OCI-M2 (cell line): Measurements from ENCODE around the gene ITGA2B.
A peak's percentile ranks its signal among the peaks of the same experiment; 100 is the strongest.
"Not testable (repeated sequence)": the region's sequence is repeated elsewhere in the genome, so short reads cannot be mapped to it uniquely, and the experiment has no call there.

Source experiments
- DNase-seq: peaks from one replicate; lab custom pipeline; 2025; ENCODE audit not compliant: unreplicated experiment; lab: John Stamatoyannopoulos, UW

The ITGA2B gene

DNA sequence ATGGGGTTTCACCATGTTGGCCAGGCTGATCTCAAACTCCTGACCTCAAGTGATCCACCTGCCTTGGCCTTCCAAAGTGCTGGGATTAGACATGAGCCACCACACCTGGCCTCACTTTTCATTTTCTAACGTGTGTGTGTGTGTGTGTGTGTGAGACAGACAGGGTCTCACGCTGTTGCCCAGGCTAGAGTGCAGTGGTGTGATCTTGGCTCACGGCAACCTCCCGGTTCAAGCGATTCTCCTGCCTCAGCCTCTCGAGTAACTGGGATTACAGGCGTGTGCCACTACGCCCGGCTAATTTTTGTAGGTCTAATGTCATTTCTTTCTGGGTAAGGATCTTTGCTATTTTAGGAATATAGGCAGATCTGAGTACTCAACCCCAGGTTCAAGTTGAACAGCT, 4.7 kb upstream of the ITGA2B start:
- DNase-seq, result not testable (repeated sequence)

- no peak for DNase-seq
These were observed 911 bp upstream of the ITGA2B start for GRCh38 chr17:44390250-44390870.

GRCh38 chr17:44389723-44390202, 314 bp upstream of the ITGA2B start:
- peak; percentile 85 for DNase-seq

GRCh38 chr17:44387804-44388203, 1.6 kb downstream of the ITGA2B start:
- DNase-seq, result no peak

DNA sequence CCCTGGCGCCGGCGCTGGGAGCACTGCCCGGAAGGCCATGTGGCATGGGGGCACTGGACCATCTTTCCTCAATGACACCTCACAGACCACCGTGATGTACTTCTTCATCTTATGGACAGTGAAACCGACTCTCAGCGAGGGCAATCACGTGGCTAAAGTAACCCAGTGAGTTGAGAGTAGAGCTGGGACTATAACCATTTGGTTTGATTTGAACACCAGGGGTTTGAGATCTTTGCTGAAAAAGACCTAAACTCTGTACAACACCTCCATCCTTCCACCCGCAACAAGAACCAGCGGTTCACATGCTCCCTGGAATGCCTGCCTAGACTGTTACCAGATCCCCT, 3.3 kb downstream of the ITGA2B start:
- no peak for DNase-seq

GRCh38 chr17:44385287-44386181, 3.9 kb downstream of the ITGA2B start:
- no peak for DNase-seq

GRCh38 chr17:44384823-44385286, 4.6 kb downstream of the ITGA2B start:
- no peak for DNase-seq

GRCh38 chr17:44384281-44384822, 5.1 kb downstream of the ITGA2B start:
- DNase-seq, result no peak

- no peak for DNase-seq
These were observed 5.6 kb downstream of the ITGA2B start for GRCh38 chr17:44383861-44384260.

DNA sequence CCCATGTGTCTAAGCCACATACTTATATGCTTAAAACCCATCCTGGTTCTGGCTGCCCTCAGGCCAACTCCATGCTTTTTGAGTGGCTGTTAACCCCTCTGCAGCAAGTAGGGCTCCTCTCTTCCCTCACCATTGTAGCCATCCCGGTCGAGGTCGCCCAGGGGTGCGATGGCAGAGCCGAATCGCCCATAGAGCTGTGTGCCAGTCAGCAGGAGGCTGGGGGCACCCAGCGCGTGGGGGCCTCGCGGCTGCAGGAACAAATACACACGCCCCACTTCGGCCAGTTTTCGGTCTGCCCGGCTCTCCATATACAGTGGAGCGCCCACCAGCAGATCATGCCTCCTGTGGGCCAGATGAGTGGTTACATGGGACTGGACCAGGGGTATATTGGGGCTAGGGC, 6.1 kb downstream of the ITGA2B start:
- no peak for DNase-seq

DNA sequence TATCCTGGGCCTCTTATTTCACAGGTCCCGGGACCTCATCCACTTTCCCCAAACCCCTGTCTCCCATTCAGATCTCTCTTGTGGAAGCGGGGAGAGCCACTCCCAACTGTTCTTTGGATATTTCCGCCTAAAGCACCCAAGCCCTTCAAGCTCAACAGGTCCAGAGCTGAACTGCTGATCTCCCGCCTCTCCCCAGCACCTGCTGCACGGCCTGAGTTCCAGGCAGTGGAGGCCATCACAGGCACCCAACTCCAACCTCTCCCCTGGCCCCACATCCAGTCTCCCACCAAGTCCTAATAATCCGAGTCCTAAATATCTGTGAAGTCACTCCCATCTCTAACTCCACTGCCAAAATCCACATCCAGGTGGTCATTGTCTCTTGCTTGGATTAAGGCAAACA, 6.5 kb downstream of the ITGA2B start:
- DNase-seq, result no peak

DNA sequence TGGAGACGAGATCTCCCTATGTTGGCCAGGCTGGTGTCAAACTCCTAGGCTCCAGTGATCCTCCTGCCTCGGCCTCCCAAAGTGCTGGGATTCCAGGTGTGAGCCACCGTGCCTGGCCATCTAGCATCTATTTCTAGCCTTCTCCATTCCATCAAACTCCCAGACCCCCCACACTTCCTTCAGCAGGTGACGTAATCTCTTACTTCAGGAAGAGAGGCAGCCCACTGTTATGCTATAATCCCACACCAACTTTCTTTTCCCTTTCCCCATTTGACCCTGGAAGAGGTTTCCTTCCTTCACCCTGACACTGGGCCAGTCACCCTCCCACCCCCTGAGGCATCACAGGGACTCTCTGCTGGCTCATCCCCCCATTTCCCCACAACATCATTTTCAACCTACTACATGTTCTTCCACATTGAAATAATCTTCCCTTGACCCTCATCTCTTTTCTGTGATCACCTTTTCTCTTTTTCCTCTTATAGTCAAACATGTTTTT, 7.6 kb downstream of the ITGA2B start:
- no peak for DNase-seq

DNA sequence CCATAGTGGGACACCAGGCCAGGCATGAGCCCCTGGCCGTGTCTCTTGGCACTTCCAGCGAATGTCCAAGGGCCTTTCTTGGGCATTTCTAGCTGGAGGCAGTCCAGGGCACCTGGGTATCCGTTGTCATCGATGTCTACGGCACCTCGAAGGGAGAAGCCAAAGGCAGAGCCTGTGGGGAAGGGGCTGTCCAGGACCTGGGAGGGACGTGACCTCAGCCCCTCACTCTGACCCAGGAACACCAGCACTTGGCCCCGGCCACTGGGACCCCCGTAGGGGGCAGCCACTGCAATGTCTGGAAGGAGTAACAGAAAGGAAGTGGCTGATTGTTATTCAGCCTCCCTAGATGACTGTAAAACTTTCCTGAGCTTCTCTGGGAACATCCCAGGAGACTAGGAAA, 8.7 kb downstream of the ITGA2B start:
- no peak for DNase-seq

- no peak for DNase-seq
These were observed 9.6 kb downstream of the ITGA2B start for GRCh38 chr17:44379887-44380286.

DNA sequence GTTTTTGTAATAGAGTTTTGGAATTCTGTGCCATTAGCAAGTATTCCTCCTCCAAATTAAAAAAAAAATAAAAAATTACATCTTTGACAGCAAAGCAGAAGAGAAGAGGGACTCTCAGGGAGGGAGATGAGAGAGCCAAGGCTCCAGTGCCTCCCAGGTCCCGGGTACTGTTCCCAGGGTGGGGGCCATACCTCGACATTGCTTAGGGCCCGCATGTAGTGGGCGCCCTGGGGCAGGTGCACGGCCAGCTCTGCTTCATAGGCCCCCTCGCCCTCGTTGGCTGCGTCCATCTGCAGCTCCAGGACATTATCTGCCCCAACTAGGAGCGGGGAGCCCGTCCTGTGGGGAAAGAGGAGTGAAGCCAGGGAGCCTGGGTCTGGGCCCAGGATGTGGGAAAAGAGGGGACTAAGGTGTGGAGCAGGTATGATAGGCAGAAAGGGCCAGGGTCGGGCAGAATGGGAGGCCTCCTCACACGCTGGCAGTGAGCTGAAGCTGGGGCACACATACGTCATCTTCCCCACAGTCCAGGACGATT, 11.2 kb downstream of the ITGA2B start:
- DNase-seq, result no peak

- DNase-seq, result no peak
These were observed 12.7 kb downstream of the ITGA2B start for GRCh38 chr17:44376779-44377178.

GRCh38 chr17:44376124-44376523, 13.3 kb downstream of the ITGA2B start:
- DNase-seq, result no peak

DNA sequence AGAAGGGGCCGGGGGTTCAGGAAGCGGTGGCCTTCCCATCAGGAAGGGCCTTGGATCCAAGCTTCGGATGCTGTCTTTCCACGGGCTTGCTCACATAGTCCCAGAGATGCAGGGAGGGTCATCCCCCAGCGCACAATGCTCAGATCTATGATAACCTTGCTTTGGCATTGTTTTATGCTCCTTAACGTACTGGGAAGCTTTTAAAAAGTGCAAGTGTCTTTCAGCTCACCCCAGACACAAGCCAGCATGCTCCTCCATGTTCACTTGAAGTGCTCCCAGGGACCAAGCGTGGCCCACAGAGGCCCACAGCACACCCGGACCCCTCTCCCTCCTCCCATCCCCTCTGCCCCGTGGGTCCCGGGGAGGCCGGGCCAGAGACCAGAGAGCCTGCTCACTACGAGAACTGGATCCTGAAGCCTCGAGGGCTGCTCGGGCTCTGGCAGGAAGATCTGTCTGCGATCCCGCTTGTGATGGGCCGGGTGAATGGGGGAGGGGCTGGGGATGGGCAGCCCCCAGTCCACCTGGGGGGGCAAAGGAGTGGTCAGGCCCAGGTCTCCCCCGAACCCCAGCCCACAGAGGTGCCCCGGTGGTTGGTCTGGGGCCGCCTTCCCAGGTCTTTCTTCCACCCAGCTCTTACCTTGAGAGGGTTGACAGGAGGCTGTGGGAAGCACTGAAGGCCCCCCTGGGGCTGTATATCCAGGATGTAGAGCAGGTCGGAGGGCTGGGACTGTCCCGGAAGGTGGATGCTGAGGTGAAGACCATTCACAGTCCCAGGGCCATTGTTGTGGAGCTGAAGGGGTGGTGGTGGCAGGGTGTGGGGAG, 14.0 kb downstream of the ITGA2B start:
- DNase-seq, result no peak

- DNase-seq, result no peak
These were observed 14.9 kb downstream of the ITGA2B start for GRCh38 chr17:44374306-44375195.

DNA sequence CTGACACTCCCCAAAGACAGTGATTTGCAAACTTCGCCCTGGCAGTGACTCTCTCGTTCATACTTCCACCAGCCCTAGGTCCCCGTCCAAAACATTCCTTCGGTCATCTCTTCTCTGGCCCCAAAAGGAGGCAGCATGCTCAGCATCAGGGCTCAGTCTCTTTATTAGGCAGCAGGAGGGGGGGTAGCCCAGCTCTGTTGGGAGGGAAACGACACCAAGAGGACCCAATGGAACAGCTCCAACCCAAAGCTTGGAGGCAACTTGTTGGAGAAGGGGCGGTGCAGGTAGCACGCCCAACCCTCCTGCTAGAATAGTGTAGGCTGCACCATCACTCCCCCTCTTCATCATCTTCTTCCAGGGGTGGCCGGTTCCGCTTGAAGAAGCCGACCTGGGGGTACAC, 17.4 kb downstream of the ITGA2B start:
- no peak for DNase-seq
